Activated CD8-positive, alpha-beta memory T cell treated with anti-CD3 and anti-CD28 coated beads for 36 hours (primary cell): ENCODE data around the gene GOLGA3. TPM values are rescaled to one million over a fixed set of nuclear protein-coding genes. Genes with fewer than 3 reads are reported as not detected.
"Not testable (repeated sequence)": the region's sequence is repeated elsewhere in the genome, so short reads cannot be mapped to it uniquely, and the experiment has no call there.

Source experiments
- CTCF ChIA-PET: fragments of 350-600 bp; sonication (Branson Sonifier 250); formaldehyde crosslinking; loops from one replicate; lab custom pipeline; 2021; ENCODE audit warnings: antibody characterized with exemption; lab: Charles Lee
- POLR2A ChIA-PET: fragments of 350-600 bp; sonication (Branson Sonifier 250); formaldehyde crosslinking; loops from one replicate; lab custom pipeline; 2021; ENCODE audit warnings: antibody characterized with exemption; lab: Charles Lee
- total RNA-seq, 2 experiments: library from RNA; stranded (reverse); gene quantifications; one replicate each; pipeline ENCODE4 v1.2.3, GENCODE V29; 2021

The GOLGA3 gene
- 10 to 100 TPM; 64.7 to 66.2 TPM for total RNA-seq

DNA sequence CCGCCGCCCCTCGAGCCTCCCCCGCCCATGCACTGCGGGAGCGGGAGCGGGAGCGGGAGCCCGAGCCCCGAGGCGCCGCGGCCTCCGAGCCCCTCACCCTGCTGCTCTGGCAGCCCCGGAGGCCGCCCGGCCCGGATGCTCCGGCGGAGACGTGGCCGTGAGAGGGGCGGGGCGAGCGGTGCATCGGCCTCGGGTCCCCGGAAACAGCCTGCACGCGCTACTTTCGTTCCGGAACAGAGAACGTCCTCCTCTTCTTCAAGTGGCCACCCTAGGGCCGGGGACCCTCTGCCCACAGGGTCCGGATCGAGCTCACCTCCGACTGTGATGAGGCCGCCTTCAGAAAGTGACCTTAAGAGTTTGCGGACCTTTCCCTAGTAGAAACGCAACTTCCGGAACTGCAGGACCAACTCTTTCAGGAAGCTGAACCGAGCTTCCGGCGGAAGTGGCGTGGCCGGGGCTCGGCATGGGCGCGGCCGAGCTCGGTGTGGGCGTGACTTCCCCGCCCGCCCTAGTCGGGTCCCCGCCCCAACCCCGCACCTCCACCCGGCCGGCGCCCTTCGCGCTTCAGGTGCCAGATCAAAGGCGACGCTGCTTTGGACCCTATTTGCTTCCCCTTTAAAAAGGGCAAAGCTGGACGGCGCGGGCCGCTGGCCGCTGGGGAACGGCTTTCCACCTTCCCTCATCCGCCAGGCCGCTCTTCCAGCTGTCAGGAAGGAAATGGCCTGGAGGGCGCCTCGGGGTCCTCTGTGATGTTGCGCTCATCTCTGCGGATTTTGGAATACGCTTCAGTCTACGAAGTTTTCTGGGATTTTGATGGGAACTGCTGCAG, at the start of gene GOLGA3:
GOLGA3 (minus strand) TSS at position 164 of the 829 bp plus-strand sequence. CDS start 6,741 bp downstream, outside the sequence.
- POLR2A ChIA-PET: interaction anchor here (0.8 to 0.9 kb wide), 2 partner anchors 44 to 59 kb away, joined by 3 read pairs; partner anchors contain the start of gene CHFR

GRCh38 chr12:132874620-132875019, 46.0 kb upstream of the GOLGA3 start:
- CTCF ChIA-PET: not testable (repeated sequence)

More for the DNA sequence above, at the start of gene GOLGA3:
- CTCF ChIA-PET: interaction anchor here (1.3 to 1.9 kb wide), 2 partner anchors 68 to 76 kb away, joined by 4 to 5 read pairs; no protein-coding TSS in a partner anchor

GRCh38 chr12:132874175-132874574, 45.5 kb upstream of the GOLGA3 start:
- ChIA-PET CTCF (interaction anchor here (1.0 kb wide), 1 partner anchor 31 kb away, joined by 5 read pairs; no protein-coding TSS in a partner anchor), POLR2A (no interaction called here)

More at GRCh38 chr12:132874620-132875019, 46.0 kb upstream of the GOLGA3 start:
- POLR2A ChIA-PET: not testable (repeated sequence)

DNA sequence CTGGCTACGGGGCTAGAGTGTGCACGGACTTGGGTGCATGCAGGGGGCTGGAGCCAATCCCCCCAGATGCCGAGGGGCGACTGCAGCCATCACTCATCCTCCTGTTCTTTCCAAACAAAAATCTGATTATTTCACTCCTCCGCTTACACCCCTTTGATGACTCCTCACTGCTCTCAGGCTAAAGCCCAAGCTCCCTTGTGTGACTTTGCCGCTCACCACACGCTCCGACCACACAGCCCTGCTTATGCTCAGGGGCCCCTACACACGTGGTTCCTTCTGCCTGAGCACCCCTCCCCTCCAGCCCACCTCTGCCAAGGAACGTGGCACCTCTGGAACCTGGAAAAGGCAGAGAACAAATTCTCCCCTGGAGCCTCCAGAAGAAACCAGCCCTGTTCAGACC, 45.1 kb upstream of the GOLGA3 start:
- CTCF ChIA-PET: interaction anchor here (1.0 kb wide), 1 partner anchor 31 kb away, joined by 5 read pairs; no protein-coding TSS in a partner anchor
- POLR2A ChIA-PET: interaction anchor here (1.3 kb wide), 1 partner anchor 45 kb away, joined by 3 read pairs; the partner anchor contains the start of gene GOLGA3

GRCh38 chr12:132872975-132873421, 44.3 kb upstream of the GOLGA3 start:
- CTCF ChIA-PET: interaction anchor here (1.0 to 1.4 kb wide), 2 partner anchors 32 kb away, joined by 5 read pairs; no protein-coding TSS in a partner anchor
- POLR2A ChIA-PET: interaction anchor here (0.6 to 1.3 kb wide), 3 partner anchors 25 to 134 kb away, joined by 3 read pairs; partner anchors contain the start of gene GOLGA3

GRCh38 chr12:132872073-132872855, 43.6 kb upstream of the GOLGA3 start:
- ChIA-PET POLR2A (interaction anchor here (0.6 to 1.3 kb wide), 3 partner anchors 24 to 134 kb away, joined by 3 read pairs; partner anchors contain the start of gene GOLGA3), CTCF (interaction anchor here (1.4 kb wide), 1 partner anchor 32 kb away, joined by 5 read pairs; no protein-coding TSS in a partner anchor)

GRCh38 chr12:132869551-132869950, 40.9 kb upstream of the GOLGA3 start:
- CTCF ChIA-PET: no interaction called here
- POLR2A ChIA-PET: interaction anchor here (0.7 kb wide), 1 partner anchor 184 kb away, joined by 6 read pairs; no protein-coding TSS in a partner anchor

DNA sequence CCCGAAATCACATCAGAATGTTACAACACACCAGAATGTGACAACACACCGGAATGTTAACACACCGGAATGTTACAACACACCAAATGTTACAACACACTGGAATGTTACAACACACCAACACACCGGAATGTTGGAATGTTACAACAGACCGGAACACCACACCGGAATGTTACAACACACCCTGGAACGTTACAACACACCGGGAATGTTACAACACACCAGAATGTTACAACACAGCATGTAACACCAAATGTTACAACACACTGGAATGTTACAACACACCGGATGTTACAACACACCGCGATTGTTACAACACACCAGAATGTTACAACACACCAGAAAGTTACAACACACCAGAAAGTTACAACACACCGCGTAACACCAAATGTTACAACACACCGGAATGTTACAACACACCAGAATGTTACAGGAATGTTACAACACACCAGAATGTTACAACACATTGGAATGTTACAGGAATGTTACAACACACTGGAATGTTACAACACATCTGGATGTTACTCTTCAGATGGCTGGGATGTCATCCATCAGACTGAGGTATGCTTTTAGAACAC, 37.7 kb upstream of the GOLGA3 start:
- ChIA-PET POLR2A (no interaction called here), CTCF (no interaction called here)

DNA sequence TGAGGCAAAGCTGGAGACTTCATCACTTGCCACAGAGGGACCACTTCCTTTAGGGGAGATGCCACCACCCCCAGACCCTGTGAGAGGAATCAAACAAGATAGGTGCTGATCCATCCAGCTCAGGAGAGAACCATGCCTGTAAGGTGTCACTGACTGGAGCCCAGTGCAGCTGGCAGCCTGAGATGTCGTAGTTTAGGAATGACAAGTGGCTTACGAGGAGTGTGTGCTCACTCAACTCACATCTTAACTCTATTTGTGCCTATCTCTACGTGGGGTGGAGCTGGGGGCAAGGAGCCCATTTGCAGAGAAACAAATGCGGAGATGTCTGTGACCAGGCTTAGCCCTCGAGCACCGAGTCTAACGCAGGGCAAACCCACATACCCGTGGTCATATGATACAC, 32.9 kb upstream of the GOLGA3 start:
- CTCF ChIA-PET: no interaction called here
- POLR2A ChIA-PET: no interaction called here

DNA sequence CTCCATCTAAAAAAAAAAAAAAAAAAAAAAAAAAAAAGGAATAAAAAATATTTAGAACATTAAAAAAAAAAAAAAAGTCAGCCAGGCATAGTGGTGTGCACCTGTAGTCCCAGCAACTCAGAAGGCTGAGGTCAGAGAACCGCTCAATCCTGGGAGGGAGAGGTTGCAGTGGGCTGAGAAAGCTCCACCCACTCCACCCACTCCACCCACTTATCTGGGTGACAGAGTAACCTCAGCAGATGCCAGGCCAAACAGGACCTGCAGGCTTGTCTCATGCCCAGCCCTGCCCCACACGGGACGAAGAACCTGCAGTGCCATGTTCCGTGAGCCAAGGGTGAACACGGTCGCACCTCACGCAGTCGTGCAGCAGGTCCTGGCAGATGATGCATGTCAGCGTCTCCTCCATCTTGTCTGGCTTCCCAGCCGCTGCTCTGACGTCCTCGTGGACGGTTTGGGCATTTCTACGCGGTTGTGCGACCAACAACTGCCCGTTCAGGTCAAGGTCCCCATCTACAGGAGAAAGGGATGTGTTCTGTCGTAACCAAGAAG, 30.1 kb upstream of the GOLGA3 start:
- ChIA-PET CTCF (no interaction called here), POLR2A (no interaction called here)

DNA sequence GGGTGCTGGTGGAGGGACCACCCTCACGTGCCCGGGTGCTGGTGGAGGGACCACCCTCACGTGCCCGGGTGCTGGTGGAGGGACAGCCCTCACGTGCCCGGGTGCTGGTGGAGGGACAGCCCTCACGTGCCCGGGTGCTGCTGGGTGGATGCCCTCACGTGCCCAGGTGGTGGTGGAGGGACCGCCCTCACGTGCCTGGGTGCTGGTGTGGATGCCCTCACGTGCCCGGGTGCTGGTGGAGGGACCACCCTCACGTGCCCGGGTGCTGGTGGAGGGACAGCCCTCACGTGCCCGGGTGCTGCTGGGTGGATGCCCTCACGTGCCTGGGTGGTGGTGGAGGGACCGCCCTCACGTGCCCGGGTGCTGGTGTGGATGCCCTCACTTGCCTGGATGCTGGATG, 28.4 kb upstream of the GOLGA3 start:
- CTCF ChIA-PET, POLR2A ChIA-PET: not testable (repeated sequence)

GRCh38 chr12:132856581-132856980, 27.9 kb upstream of the GOLGA3 start:
- ChIA-PET CTCF (no interaction called here), POLR2A (no interaction called here)

DNA sequence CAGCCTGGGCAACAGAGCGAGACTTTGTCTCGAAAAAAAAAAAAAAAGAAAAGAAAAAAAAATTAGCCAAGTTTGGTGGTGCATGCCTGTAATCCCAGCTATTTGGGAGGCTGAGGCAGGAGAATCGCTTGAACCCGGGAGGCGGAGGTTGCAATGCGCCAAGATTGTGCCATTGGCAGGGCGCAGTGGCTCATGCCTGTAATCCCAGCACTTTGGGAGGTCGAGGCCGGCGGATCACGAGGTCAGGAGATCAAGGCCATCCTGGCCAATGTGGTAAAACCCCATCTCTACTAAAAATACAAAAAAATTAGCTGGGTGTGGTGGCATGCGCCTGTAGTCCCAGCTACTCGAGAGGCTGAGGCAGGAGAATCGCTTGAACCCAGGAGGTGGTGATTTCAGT, 26.5 kb upstream of the GOLGA3 start:
- CTCF ChIA-PET, POLR2A ChIA-PET: not testable (repeated sequence)

GRCh38 chr12:132853285-132854092, 24.8 kb upstream of the GOLGA3 start:
- ChIA-PET POLR2A (no interaction called here), CTCF (no interaction called here)

DNA sequence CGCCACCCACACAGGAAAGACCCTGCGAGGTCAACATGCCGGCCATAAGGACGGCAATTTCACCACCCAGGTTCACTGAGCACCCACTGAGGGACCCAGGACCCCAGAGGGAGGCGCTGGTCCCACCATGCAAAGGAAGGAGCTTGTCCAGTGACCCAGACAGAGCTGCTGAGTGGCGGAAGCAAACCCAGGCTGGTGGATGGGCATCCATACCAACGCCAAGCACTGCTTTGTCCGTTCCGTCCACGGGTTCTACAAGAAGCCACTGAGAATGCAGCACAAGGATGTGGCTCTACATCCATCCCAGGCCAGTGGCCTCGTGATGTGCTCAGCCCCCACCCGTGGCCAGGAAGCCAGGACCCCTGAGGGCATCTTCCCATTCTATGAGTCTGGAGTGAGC, 23.8 kb upstream of the GOLGA3 start:
- ChIA-PET CTCF (no interaction called here), POLR2A (no interaction called here)

GRCh38 chr12:132851465-132851864, 22.8 kb upstream of the GOLGA3 start:
- POLR2A ChIA-PET: no interaction called here
- CTCF ChIA-PET: no interaction called here

- CTCF ChIA-PET: no interaction called here
- POLR2A ChIA-PET: no interaction called here
These were observed 21.6 kb upstream of the GOLGA3 start for GRCh38 chr12:132850291-132850690.

DNA sequence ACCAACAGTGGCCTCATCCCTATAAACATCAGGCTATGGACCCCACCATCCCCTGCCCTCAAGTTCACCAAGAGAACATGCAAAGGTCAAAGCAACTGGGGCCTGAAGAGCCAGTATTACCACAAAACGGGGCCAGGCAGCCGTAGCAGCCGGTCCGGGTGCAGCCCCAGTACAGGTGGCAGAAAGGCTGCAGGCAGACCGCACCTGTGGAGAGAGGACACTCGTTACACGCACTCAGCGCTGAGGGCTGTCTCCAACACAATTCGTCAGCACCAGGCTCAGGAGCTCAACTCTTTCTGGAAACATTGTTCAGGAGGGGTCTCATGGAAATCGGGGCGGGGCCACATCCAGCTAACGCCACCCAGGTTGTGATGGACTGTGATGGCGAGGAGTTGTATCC, 19.9 kb upstream of the GOLGA3 start:
- CTCF ChIA-PET: no interaction called here
- POLR2A ChIA-PET: interaction anchor here (1.1 kb wide), 1 partner anchor 24 kb away, joined by 3 read pairs; no protein-coding TSS in a partner anchor
